Stimulated activated memory B cell treated with anti-CD40 and anti-IgM and Interleukin-4, amounts not matched to agents 10 μg/mL and 1 μg/mL and 100 μg/mL, for 72 hours (primary cell): ENCODE measurements around the gene COL18A1.

Experiments
- ATAC-seq: fragments of 150-1000 bp; cut with Tn5 transposase; 2 replicates; pipeline ENCODE4 v1.10.0; 2021
- H3K27ac Mint-ChIP-seq: one replicate; pipeline ENCODE4 v1.8.0; 2022; ENCODE audit warnings: mild to moderate bottlenecking, mixed read lengths
- H3K27me3 Mint-ChIP-seq: one replicate; pipeline ENCODE4 v1.8.0; 2022; ENCODE audit warnings: mixed read lengths
- H3K36me3 Mint-ChIP-seq: one replicate; pipeline ENCODE4 v1.8.0; 2022; ENCODE audit warnings: mixed read lengths
- H3K4me1 Mint-ChIP-seq: one replicate; pipeline ENCODE4 v1.8.0; 2022; ENCODE audit warnings: mixed read lengths
- H3K4me3 Mint-ChIP-seq: one replicate; pipeline ENCODE4 v1.8.0; 2022; ENCODE audit warnings: mild to moderate bottlenecking, moderate library complexity, mixed read lengths
- H3K9me3 Mint-ChIP-seq: one replicate; pipeline ENCODE4 v1.8.0; 2022; ENCODE audit warnings: mixed read lengths

Gene COL18A1

GRCh38 chr21:45509566-45510465 is 104.9 kb downstream of the COL18A1 start:
- peaks cover 13% of the 10 kb centered on the region for H3K36me3 Mint-ChIP-seq
- no peaks in the 10 kb centered on the region for H3K9me3 Mint-ChIP-seq
- H3K27ac Mint-ChIP-seq = no peak overlapping the region
- H3K27me3 Mint-ChIP-seq = no peaks in the 10 kb centered on the region
- peaks cover 8% of the 10 kb centered on the region for H3K4me1 Mint-ChIP-seq
- peak; percentile 17 for ATAC-seq
- no peak overlapping the region for H3K4me3 Mint-ChIP-seq

- Mint-ChIP-seq H3K27me3 (no peaks in the 10 kb centered on the region), H3K27ac (no peak overlapping the region), H3K9me3 (no peaks in the 10 kb centered on the region), H3K4me1 (peaks cover 8% of the 10 kb centered on the region), H3K36me3 (peaks cover 18% of the 10 kb centered on the region), H3K4me3 (no peak overlapping the region)
- no peak for ATAC-seq
Observed at GRCh38 chr21:45510466-45510955, 105.5 kb downstream of the COL18A1 start.

DNA sequence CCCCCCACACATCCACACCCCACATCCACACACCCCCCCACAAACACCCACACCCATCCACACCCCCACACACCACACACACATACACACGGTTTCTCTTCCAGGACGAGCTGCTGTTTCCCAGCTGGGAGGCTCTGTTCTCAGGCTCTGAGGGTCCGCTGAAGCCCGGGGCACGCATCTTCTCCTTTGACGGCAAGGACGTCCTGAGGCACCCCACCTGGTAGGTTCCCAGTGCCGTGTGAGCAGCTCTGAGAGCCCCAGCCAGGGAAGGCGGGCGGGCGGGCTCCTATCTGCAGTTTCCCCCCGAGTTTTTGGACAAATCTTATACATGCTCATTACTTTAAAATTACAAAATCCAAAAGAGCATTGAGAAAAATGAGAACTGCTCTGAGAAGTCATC is 106.0 kb downstream of the COL18A1 start:
- no peak overlapping the region for H3K27ac Mint-ChIP-seq

DNA sequence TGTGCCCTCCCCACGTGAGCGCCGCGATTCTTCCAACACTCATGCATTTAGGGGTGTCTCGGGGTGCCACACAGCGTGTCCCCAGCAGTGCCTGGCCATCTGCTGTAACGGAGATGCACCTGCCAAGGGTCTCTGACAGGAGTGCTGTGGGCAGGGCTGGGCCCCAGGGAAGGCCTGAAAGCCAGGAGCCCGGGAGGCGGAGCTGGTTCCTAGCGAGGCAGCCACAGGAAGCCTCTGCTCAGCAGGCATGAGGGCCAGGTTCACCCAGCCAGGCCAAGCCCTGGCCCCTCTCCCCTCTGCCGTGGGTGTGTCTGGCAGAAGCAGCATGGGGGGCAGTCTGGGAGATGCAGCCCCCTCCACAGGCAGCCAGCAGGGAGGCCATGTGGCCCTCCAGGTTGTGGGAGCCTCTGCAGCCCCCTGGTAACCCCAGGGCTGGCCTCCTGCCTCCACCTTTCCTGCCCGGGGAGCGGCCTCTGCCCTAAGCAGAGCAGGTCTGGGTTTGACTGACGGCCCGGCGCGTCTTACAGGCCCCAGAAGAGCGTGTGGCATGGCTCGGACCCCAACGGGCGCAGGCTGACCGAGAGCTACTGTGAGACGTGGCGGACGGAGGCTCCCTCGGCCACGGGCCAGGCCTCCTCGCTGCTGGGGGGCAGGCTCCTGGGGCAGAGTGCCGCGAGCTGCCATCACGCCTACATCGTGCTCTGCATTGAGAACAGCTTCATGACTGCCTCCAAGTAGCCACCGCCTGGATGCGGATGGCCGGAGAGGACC is 106.9 kb downstream of the COL18A1 start:
- no peaks in the 10 kb centered on the region for H3K27me3 Mint-ChIP-seq
- H3K9me3 Mint-ChIP-seq = no peaks in the 10 kb centered on the region
- H3K4me1 Mint-ChIP-seq = peaks cover 8% of the 10 kb centered on the region
- H3K4me3 Mint-ChIP-seq = no peak overlapping the region
- ATAC-seq = no peak
- no peak overlapping the region for H3K27ac Mint-ChIP-seq
- H3K36me3 Mint-ChIP-seq = peaks cover 30% of the 10 kb centered on the region

More for the DNA sequence above, 106.0 kb downstream of the COL18A1 start:
- Mint-ChIP-seq H3K27me3 (no peaks in the 10 kb centered on the region), H3K4me1 (peaks cover 8% of the 10 kb centered on the region), H3K4me3 (no peak overlapping the region), H3K36me3 (peaks cover 22% of the 10 kb centered on the region), H3K9me3 (no peaks in the 10 kb centered on the region)
- ATAC-seq = no peak

DNA sequence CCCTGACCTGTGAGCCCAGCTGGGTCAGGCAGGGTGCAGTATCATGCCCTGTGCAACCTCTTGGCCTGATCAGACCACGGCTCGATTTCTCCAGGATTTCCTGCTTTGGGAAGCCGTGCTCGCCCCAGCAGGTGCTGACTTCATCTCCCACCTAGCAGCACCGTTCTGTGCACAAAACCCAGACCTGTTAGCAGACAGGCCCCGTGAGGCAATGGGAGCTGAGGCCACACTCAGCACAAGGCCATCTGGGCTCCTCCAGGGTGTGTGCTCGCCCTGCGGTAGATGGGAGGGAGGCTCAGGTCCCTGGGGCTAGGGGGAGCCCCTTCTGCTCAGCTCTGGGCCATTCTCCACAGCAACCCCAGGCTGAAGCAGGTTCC is 107.6 kb downstream of the COL18A1 start:
- Mint-ChIP-seq H3K4me3 (no peak overlapping the region), H3K27me3 (no peaks in the 10 kb centered on the region), H3K4me1 (peaks cover 8% of the 10 kb centered on the region), H3K36me3 (peaks cover 38% of the 10 kb centered on the region), H3K9me3 (peaks cover 2% of the 10 kb centered on the region), H3K27ac (no peak overlapping the region)
- no peak for ATAC-seq

DNA sequence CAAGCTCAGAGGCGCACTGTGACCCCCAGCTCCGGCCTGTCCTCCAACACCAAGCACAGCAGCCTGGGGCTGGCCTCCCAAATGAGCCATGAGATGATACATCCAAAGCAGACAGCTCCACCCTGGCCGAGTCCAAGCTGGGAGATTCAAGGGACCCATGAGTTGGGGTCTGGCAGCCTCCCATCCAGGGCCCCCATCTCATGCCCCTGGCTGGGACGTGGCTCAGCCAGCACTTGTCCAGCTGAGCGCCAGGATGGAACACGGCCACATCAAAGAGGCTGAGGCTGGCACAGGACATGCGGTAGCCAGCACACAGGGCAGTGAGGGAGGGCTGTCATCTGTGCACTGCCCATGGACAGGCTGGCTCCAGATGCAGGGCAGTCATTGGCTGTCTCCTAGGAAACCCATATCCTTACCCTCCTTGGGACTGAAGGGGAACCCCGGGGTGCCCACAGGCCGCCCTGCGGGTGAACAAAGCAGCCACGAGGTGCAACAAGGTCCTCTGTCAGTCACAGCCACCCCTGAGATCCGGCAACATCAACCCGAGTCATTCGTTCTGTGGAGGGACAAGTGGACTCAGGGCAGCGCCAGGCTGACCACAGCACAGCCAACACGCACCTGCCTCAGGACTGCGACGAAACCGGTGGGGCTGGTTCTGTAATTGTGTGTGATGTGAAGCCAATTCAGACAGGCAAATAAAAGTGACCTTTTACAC is 108.2 kb downstream of the COL18A1 start:
- Mint-ChIP-seq H3K27ac (no peak overlapping the region), H3K9me3 (peaks cover 7% of the 10 kb centered on the region), H3K27me3 (no peaks in the 10 kb centered on the region), H3K36me3 (peaks cover 43% of the 10 kb centered on the region), H3K4me1 (peaks cover 7% of the 10 kb centered on the region), H3K4me3 (no peak overlapping the region)
- ATAC-seq = no peak

DNA sequence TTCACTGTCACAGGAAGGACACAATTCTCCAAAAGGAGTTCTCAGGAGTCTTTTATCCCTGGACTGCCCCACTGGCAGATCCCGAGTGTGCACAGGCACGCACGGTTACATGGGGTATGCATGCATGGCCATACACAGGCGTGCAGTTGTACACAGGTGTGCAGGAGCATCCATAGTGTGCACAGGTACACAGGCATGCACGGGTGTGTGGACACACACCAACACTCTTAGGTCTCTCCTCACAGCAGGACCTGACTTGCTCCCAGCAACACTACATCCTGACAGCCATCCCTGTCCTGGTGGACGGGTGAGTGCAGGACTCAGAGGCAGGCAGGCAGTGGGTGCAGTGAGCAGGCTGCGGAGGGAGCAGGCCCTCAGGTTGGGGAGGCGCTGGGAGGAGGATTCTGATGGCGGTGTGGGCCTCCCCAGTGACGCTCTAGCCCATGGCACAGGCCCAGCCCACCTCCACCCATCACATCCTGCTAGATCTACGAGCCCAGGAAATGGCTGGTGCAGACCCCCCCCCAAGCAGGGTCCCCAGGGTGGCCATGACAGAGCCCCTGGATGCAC is 108.9 kb downstream of the COL18A1 start:
- H3K36me3 Mint-ChIP-seq = peaks cover 50% of the 10 kb centered on the region
- H3K4me3 Mint-ChIP-seq = no peak overlapping the region

GRCh38 chr21:45514311-45515021 is 109.5 kb downstream of the COL18A1 start:
- Mint-ChIP-seq H3K4me3 (no peak overlapping the region), H3K36me3 (peaks cover 56% of the 10 kb centered on the region), H3K27me3 (no peaks in the 10 kb centered on the region), H3K4me1 (no peaks in the 10 kb centered on the region), H3K27ac (no peak overlapping the region), H3K9me3 (peaks cover 19% of the 10 kb centered on the region)
- no peak for ATAC-seq

More for the DNA sequence above, 108.9 kb downstream of the COL18A1 start:
- Mint-ChIP-seq H3K4me1 (peaks cover under 1% of the 10 kb centered on the region), H3K27ac (no peak overlapping the region), H3K9me3 (peaks cover 13% of the 10 kb centered on the region), H3K27me3 (no peaks in the 10 kb centered on the region)
- no peak for ATAC-seq

DNA sequence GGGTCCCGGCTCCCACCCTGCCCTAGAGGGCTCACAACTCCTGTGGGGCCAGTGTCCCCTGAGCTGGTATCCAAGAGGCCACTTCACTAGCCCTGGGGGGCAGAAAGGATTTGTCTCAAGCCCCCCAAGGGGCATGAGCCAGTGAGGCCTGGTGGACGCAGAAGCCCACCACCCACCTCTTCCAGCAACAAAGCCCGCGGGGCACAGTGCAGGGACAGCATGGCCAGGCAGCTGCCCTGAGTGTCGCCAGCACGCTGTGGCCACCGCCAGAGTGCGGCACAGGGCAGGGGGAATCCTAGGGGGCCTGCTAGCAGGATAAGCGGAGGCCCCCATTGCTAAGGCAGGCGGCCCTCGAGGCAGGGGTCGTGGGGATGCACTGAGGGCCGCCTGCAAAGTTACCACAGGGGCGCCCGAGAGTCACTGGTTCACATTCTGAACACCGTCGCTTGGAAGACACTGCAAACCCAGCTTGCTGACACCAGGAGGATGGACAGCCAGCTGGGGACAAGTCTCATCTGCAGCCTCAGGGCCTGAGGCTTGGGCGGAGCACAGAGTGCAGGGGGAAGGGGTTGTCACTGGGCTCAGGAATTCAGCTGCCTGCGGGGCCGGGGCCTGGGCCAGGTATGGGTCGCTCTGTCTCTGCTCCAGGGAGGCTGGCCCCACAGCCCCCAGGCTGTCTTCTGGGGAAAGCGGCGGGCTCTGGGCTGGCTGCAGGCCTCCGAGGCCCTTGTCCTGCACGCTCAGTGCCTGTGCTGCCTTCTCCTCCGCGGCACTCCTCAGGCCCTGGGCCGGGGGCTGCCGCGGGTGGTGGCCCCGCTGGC is 110.5 kb downstream of the COL18A1 start:
- Mint-ChIP-seq H3K36me3 (peaks cover 66% of the 10 kb centered on the region), H3K4me3 (no peak overlapping the region), H3K9me3 (peaks cover 27% of the 10 kb centered on the region), H3K27ac (no peak overlapping the region), H3K4me1 (no peaks in the 10 kb centered on the region), H3K27me3 (no peaks in the 10 kb centered on the region)
- ATAC-seq = no peak

DNA sequence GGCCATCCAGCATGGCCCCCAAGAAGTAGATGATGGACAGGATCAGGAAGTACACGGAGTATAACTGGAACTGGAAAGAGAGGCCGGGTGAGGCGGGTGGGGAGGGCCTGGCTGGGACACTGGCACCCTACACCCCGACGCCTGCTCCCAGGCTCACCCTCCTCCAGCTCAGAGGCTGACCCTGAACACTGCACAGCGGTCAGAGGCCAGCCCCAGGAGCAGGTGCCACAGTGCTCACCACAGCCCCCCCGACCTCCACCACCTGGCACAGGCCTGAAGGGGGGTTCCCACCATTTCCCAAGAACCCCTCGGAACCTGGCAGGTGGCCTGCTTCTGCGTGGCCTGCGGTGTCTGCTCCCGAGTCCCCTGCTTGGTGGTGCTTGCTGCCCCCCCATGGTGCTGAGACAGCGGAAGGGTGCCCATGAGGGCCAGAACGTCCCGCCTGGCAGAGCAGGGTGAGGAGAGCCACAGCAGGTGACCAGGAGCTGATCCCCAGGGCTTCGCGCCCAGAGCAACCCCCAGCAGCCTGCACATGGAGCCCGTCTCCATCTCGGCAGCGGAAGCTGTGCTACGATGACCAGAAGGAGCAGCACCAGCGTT is 111.2 kb downstream of the COL18A1 start:
- Mint-ChIP-seq H3K4me3 (no peak overlapping the region), H3K27ac (no peak overlapping the region), H3K36me3 (peaks cover 73% of the 10 kb centered on the region), H3K4me1 (no peaks in the 10 kb centered on the region), H3K9me3 (peaks cover 30% of the 10 kb centered on the region), H3K27me3 (no peaks in the 10 kb centered on the region)
- ATAC-seq = no peak

GRCh38 chr21:45516671-45517151 is 111.7 kb downstream of the COL18A1 start:
- ATAC-seq = no peak
- Mint-ChIP-seq H3K27me3 (no peaks in the 10 kb centered on the region), H3K4me1 (peaks cover under 1% of the 10 kb centered on the region), H3K27ac (no peak overlapping the region), H3K4me3 (no peak overlapping the region), H3K36me3 (peaks cover 79% of the 10 kb centered on the region), H3K9me3 (peaks cover 30% of the 10 kb centered on the region)

GRCh38 chr21:45517249-45518065 is 112.5 kb downstream of the COL18A1 start:
- peaks cover 30% of the 10 kb centered on the region for H3K9me3 Mint-ChIP-seq
- H3K4me1 Mint-ChIP-seq = peaks cover 4% of the 10 kb centered on the region
- no peak overlapping the region for H3K27ac Mint-ChIP-seq
- ATAC-seq = no peak
- peaks cover 86% of the 10 kb centered on the region for H3K36me3 Mint-ChIP-seq
- H3K27me3 Mint-ChIP-seq = no peaks in the 10 kb centered on the region
- H3K4me3 Mint-ChIP-seq = no peak overlapping the region

GRCh38 chr21:45518742-45519141 is 113.8 kb downstream of the COL18A1 start:
- Mint-ChIP-seq H3K27me3 (no peaks in the 10 kb centered on the region), H3K27ac (no peak overlapping the region), H3K4me3 (no peak overlapping the region), H3K9me3 (peaks cover 30% of the 10 kb centered on the region), H3K4me1 (peaks cover 4% of the 10 kb centered on the region), H3K36me3 (peaks cover 94% of the 10 kb centered on the region)
- ATAC-seq = no peak
